ENCODE measurements around the gene NAPB.

DNA sequence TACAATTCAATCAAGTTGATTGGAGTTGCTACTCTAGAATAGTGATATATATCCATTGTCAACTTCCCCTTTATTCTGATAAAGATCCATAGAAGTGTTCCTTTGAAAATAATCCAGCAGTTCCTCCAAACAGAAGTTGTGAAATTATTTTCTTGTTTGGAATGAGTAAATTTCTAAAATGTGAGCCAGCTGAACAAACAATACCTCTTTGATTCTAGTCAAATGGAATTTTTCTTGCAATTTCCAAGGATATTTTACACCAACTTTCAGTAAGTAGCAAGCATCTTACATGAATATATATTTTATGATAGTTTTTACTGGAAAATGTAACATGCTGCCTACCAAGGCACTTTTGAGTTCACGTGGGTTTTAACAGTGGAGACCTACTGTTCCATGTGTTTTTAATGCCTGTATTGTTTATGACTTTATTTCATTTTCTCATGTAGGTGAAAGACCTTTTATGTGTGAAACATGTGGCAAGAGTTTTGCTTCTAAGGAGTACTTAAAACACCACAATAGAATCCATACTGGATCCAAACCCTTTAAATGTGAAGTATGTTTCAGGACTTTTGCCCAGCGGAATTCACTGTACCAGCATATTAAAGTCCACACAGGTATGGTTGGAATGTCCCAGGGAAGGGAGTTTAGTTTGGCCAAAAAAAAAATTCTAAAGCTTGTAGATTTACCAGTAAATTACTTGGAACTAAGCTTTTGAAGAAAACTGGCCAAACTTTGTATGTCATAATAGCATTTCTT lies 52.8 kb downstream of the NAPB start:
- TF ChIP-seq, protein P1, sequence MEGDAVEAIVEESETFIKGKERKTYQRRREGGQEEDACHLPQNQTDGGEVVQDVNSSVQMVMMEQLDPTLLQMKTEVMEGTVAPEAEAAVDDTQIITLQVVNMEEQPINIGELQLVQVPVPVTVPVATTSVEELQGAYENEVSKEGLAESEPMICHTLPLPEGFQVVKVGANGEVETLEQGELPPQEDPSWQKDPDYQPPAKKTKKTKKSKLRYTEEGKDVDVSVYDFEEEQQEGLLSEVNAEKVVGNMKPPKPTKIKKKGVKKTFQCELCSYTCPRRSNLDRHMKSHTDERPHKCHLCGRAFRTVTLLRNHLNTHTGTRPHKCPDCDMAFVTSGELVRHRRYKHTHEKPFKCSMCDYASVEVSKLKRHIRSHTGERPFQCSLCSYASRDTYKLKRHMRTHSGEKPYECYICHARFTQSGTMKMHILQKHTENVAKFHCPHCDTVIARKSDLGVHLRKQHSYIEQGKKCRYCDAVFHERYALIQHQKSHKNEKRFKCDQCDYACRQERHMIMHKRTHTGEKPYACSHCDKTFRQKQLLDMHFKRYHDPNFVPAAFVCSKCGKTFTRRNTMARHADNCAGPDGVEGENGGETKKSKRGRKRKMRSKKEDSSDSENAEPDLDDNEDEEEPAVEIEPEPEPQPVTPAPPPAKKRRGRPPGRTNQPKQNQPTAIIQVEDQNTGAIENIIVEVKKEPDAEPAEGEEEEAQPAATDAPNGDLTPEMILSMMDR (IDR thresholded peaks at IDR 0.05), result no peak
- no peak for TF ChIP-seq POLR2A (IDR thresholded peaks at IDR 0.05)
